ENCODE data around the gene PSMB7.

PSMB7 gene

DNA sequence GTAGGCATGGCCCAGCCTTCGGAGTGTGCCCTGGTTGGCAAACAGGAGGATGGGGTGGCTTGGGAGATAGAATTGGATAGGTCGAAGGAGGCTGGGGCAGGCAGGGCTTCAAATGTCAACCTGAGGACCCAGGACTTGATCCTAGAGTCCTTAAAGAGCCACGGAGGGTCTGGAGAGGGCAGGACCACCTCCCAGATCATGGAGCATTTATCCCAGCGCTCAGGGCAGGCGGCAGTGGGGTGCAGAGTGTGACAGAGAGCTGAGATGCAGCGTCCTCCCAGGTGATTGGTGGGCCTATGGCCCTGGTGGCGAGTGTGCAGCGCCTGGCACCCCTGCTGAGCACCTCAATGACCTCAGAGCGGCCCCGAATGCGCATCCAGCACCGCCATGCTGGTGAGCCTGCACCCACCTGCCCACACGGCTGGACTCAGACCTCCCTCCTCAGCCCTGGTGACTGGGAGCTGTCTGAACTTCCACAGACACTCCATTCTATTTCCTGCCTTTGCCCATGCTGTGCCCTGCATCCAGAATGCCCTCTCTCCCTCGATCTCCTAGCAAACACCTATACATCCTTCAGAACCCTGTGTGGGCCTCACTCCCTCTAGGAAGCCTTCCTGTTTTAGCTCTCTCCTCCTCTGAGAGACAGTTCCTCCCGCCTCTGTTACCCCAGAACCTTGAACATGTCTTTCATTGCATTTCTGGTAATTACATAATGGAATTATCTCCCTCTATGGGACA lies 41.3 kb upstream of the PSMB7 start:
- H3K27ac Mint-ChIP-seq = no peak overlapping the region
- H3K27me3 Mint-ChIP-seq (ENCODE audit: low read depth, poor library complexity) = peaks cover 58% of the 10 kb centered on the region
- H3K9me3 Mint-ChIP-seq = peaks cover 7% of the 10 kb centered on the region

DNA sequence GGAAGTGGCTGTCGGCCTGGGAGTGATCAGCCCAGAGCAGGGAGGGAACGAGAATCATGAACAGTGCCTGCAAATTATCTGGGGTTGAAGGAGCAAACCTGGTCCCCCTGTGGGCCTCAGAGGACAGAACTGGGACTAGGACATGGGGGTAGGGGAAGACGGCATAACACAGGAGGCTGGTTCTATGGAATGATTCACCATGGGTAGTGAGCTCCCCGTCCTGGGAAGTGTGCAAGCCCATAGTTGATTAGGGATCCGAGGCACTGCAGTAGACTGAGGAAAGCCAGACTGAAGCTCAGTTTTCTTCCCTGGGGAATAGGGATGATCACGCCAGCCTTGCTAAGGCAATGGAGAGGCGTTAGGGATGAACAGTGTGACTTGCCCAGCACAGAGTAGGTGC lies 40.6 kb upstream of the PSMB7 start:
- no peak for DNase-seq
- Mint-ChIP-seq H3K4me3 (no peak overlapping the region), H3K27ac (no peak overlapping the region), H3K27me3 (ENCODE audit: low read depth, poor library complexity) (peaks cover 58% of the 10 kb centered on the region), H3K9me3 (peaks cover 6% of the 10 kb centered on the region), H3K36me3 (ENCODE audit: low read depth) (no peaks in the 10 kb centered on the region), H3K4me1 (peaks cover 8% of the 10 kb centered on the region)
- TF ChIP-seq, protein P1, sequence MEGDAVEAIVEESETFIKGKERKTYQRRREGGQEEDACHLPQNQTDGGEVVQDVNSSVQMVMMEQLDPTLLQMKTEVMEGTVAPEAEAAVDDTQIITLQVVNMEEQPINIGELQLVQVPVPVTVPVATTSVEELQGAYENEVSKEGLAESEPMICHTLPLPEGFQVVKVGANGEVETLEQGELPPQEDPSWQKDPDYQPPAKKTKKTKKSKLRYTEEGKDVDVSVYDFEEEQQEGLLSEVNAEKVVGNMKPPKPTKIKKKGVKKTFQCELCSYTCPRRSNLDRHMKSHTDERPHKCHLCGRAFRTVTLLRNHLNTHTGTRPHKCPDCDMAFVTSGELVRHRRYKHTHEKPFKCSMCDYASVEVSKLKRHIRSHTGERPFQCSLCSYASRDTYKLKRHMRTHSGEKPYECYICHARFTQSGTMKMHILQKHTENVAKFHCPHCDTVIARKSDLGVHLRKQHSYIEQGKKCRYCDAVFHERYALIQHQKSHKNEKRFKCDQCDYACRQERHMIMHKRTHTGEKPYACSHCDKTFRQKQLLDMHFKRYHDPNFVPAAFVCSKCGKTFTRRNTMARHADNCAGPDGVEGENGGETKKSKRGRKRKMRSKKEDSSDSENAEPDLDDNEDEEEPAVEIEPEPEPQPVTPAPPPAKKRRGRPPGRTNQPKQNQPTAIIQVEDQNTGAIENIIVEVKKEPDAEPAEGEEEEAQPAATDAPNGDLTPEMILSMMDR (IDR thresholded peaks at IDR 0.05) = no peak

More for the DNA sequence above, 41.3 kb upstream of the PSMB7 start:
- no peaks in the 10 kb centered on the region for H3K36me3 Mint-ChIP-seq (ENCODE audit: low read depth)
- TF ChIP-seq, protein P1 (IDR thresholded peaks at IDR 0.05) = no peak
- H3K4me3 Mint-ChIP-seq = no peak overlapping the region
- no peak for DNase-seq
- H3K4me1 Mint-ChIP-seq = peaks cover 1% of the 10 kb centered on the region

DNA sequence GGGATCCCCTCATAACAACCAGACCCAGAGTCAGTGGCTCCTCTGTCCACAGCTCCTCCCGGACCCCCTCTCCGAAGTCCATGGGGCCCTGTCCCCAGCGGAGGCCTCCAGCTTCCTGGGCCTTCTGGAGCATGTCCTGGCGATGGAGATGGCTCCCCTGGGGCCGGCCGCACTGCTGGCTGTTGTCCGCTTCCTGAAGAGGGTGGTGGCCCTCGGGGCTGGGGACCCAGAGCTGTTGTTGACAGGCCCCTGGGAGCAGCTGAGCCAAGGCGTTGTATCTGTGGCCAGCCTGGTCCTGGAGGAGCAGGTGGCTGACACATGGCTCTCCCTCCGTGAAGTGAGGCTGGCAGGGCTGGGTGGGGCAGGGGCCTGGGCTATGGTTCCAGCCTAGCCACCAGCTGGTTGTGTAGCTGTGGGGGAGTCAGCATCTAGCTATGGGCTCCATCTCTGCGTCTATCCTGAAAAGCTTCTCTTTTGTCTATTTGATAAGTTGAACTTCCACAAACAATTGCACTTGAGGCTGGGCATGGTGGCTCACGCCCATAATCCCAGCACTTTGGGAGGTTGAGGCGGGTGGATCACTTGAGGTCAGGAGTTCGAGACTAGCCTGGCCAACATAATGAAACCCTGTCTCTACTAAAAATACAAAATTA lies 39.7 kb upstream of the PSMB7 start:
- H3K9me3 Mint-ChIP-seq = no peaks in the 10 kb centered on the region
- TF ChIP-seq, protein P1 (IDR thresholded peaks at IDR 0.05) = no peak
- H3K4me3 Mint-ChIP-seq = no peak overlapping the region
- no peaks in the 10 kb centered on the region for H3K36me3 Mint-ChIP-seq (ENCODE audit: low read depth)
- no peak overlapping the region for H3K27ac Mint-ChIP-seq
- H3K4me1 Mint-ChIP-seq = peaks cover 14% of the 10 kb centered on the region
- DNase-seq = no peak
- peaks cover 62% of the 10 kb centered on the region for H3K27me3 Mint-ChIP-seq (ENCODE audit: low read depth, poor library complexity)

DNA sequence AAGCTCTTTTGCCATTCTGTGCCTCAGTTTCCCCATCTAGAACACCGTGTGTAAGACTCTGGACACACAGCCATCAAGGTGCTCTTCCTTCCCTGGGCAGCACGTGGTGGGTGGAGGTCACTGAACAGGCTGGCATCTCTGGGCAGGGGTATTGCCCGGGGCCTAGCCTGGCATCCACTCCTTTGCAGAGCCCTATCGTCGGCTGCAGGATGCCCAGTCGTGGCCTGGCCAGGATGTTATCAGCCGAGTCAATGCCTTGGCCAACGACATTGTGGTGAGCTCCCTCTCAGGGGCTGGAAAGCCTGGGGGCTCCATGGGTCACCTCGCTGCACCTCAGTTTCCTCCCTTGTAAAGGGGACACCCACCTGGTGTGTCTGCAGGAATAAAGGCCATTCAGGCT lies 39.1 kb upstream of the PSMB7 start:
- H3K9me3 Mint-ChIP-seq = no peaks in the 10 kb centered on the region
- TF ChIP-seq, protein P1 (IDR thresholded peaks at IDR 0.05) = no peak
- H3K27ac Mint-ChIP-seq = no peak overlapping the region
- no peak for DNase-seq
- H3K4me1 Mint-ChIP-seq = peaks cover 14% of the 10 kb centered on the region
- H3K4me3 Mint-ChIP-seq = no peak overlapping the region
- peaks cover 65% of the 10 kb centered on the region for H3K27me3 Mint-ChIP-seq (ENCODE audit: low read depth, poor library complexity)
- no peaks in the 10 kb centered on the region for H3K36me3 Mint-ChIP-seq (ENCODE audit: low read depth)

DNA sequence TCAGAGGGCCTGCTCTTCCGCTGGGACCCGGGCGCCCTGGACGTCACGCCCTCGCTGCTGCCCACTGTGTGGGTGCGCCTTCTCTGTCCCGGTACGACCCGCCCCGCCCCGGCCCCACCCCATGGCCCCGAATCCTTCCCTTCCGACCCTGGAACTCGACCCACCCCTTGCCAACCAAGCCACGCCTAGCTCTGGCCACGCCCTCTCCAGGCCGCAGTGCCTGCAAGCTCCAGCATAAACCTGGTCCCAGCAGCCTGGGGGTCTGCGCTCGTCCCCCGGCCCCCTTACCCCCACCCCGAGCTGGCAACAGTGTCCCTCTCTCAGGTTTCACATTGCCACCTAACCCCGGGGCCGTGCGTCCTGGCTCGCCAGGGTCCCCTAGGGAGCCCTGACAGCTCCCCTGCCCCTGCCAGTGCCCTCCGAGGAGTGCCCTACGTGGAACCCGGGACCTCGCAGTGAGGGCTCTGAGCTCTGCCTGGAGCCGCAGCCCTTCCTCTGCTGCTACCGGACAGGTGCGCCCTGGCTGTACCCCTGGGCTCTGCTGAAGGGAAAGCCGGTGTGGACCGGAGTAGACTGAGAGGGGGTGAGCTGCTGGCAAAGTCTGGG lies 38.4 kb upstream of the PSMB7 start:
- peak; percentile 71 for DNase-seq
- Mint-ChIP-seq H3K4me1 (peaks cover 14% of the 10 kb centered on the region), H3K4me3 (no peak overlapping the region), H3K36me3 (ENCODE audit: low read depth) (no peaks in the 10 kb centered on the region), H3K9me3 (no peaks in the 10 kb centered on the region), H3K27ac (no peak overlapping the region), H3K27me3 (ENCODE audit: low read depth, poor library complexity) (peaks cover 67% of the 10 kb centered on the region)
- TF ChIP-seq, protein P1 (IDR thresholded peaks at IDR 0.05) = no peak

Measured in nephron progenitor cell (in vitro differentiated cells).